SU-DHL-6 (cell line): ENCODE results near the gene ZBTB42.

Experiments
- H2AFZ ChIP-seq: fragments of 200-600 bp; sonication (generic); 2 replicates; pipeline ENCODE4 v1.6.1; 2014; ENCODE audit warnings: low read depth, mild to moderate bottlenecking, moderate library complexity, mixed read lengths, antibody characterized with exemption, low read length; ENCODE audit not compliant: severe bottlenecking
- H3F3A ChIP-seq: fragments of 200-600 bp; shearing (Covaris generic); 2 replicates; pipeline ENCODE4 v1.6.0; 2016; ENCODE audit warnings: antibody characterized with exemption, mild to moderate bottlenecking; ENCODE audit not compliant: insufficient read depth
- H3K27ac ChIP-seq: fragments of 200-600 bp; sonication (generic); 2 replicates; pipeline ENCODE4 v1.5.1; 2016; ENCODE audit warnings: low read depth, mild to moderate bottlenecking, low read length, moderate library complexity, mixed read lengths
- H3K27me3 ChIP-seq: fragments of 200-600 bp; sonication (generic), shearing (Covaris generic); 2 replicates; pipeline ENCODE4 v1.6.0; 2014; ENCODE audit warnings: mild to moderate bottlenecking, low read length
- H3K36me3 ChIP-seq: fragments of 200-600 bp; sonication (generic); 2 replicates; pipeline ENCODE4 v1.6.1; 2014; ENCODE audit warnings: mild to moderate bottlenecking, low read length, mixed read lengths
- H3K4me2 ChIP-seq: fragments of 300-600, 200-600 bp; shearing (Covaris generic), sonication (generic); 2 replicates; pipeline ENCODE4 v1.6.0; 2014; ENCODE audit warnings: low read length, low read depth, mild to moderate bottlenecking; ENCODE audit not compliant: poor library complexity, severe bottlenecking
- H3K4me3 ChIP-seq: fragments of 200-600 bp; sonication (generic); 2 replicates; pipeline ENCODE4 v1.5.1; 2014; ENCODE audit warnings: antibody characterized with exemption, low read length, mild to moderate bottlenecking, mixed read lengths; ENCODE audit not compliant: insufficient read depth, poor library complexity, severe bottlenecking
- H3K79me2 ChIP-seq: fragments of 200-600 bp; sonication (generic); 2 replicates; pipeline ENCODE4 v1.6.1; 2014; ENCODE audit warnings: mild to moderate bottlenecking, low read length, moderate library complexity; ENCODE audit not compliant: insufficient read depth
- H3K9ac ChIP-seq: fragments of 200-600 bp; sonication (generic); 2 replicates; pipeline ENCODE4 v1.7.0; 2014; ENCODE audit warnings: mild to moderate bottlenecking, low read length
- H3K9me2 ChIP-seq: fragments of 200-600 bp; sonication (generic); replicated peaks from 2 replicates; pipeline ENCODE4 v1.6.1; 2014; ENCODE audit warnings: low read length; ENCODE audit not compliant: insufficient read depth
- H3K9me3 ChIP-seq: fragments of 200-600 bp; sonication (generic); 2 replicates; pipeline ENCODE4 v1.6.1; 2014; ENCODE audit warnings: low read length, mixed read lengths; ENCODE audit not compliant: insufficient read depth
- H4K20me1 ChIP-seq: fragments of 200-600 bp; sonication (generic); 2 replicates; pipeline ENCODE4 v1.6.1; 2014; ENCODE audit warnings: low read depth, mild to moderate bottlenecking, antibody characterized with exemption, low read length, moderate library complexity, mixed read lengths
- EZH2phosphoT487 ChIP-seq: fragments of 200-600 bp; sonication (generic), shearing (Covaris generic); conservative IDR thresholded peaks from 2 replicates; pipeline ENCODE4 v1.6.1; 2018; ENCODE audit warnings: mild to moderate bottlenecking, antibody characterized with exemption, low read length, moderate library complexity, mixed read lengths
- TF ChIP-seq, protein P1 (sequence below): fragments of 200-600 bp; sonication (generic); IDR thresholded peaks from one replicate; pipeline ENCODE4 v1.5.1; 2017; ENCODE audit warnings: antibody characterized with exemption, mild to moderate bottlenecking, low read length, moderate library complexity; ENCODE audit not compliant: insufficient read depth, poor library complexity, severe bottlenecking

ZBTB42 gene

GRCh38 chr14:104852280-104852663 is 51.4 kb downstream of the ZBTB42 start:
- H3K36me3 ChIP-seq = no peaks in the 10 kb centered on the region
- no peaks in the 10 kb centered on the region for H3K9me2 ChIP-seq
- no peaks in the 10 kb centered on the region for H3K9me3 ChIP-seq
- H3K9ac ChIP-seq = no peak overlapping the region
- no peaks in the 10 kb centered on the region for H3K79me2 ChIP-seq
- no peak overlapping the region for H3K4me2 ChIP-seq
- no peak overlapping the region for H3K27ac ChIP-seq
- no peak overlapping the region for H2AFZ ChIP-seq
- no peaks in the 10 kb centered on the region for H3K27me3 ChIP-seq
- no peak overlapping the region for H3K4me3 ChIP-seq
- TF ChIP-seq EZH2phosphoT487 = no peak
- TF ChIP-seq, protein P1, sequence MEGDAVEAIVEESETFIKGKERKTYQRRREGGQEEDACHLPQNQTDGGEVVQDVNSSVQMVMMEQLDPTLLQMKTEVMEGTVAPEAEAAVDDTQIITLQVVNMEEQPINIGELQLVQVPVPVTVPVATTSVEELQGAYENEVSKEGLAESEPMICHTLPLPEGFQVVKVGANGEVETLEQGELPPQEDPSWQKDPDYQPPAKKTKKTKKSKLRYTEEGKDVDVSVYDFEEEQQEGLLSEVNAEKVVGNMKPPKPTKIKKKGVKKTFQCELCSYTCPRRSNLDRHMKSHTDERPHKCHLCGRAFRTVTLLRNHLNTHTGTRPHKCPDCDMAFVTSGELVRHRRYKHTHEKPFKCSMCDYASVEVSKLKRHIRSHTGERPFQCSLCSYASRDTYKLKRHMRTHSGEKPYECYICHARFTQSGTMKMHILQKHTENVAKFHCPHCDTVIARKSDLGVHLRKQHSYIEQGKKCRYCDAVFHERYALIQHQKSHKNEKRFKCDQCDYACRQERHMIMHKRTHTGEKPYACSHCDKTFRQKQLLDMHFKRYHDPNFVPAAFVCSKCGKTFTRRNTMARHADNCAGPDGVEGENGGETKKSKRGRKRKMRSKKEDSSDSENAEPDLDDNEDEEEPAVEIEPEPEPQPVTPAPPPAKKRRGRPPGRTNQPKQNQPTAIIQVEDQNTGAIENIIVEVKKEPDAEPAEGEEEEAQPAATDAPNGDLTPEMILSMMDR = no peak
- H3F3A ChIP-seq = no peaks in the 10 kb centered on the region
- H4K20me1 ChIP-seq = no peaks in the 10 kb centered on the region
